ENCODE measurements around the gene VAV3. TPM values are rescaled to one million over a fixed set of nuclear protein-coding genes. Genes with fewer than 3 reads are reported as not detected.
"Not testable (repeated sequence)": the region's sequence is repeated elsewhere in the genome, so short reads cannot be mapped to it uniquely, and the experiment has no call there.

VAV3 gene
- total and polyA plus RNA-seq, 10 of the 15 experiments (the other 5 are each of a cell fraction or from before 2014, with no cell fraction given) = 0.84 to 5.5 (median 3.4) TPM

GRCh38 chr1:107653005-107653404 is 312.0 kb downstream of the VAV3 start:
- ChIA-PET SMC1A (ENCODE audit: uncharacterized antibody, unreplicated experiment) (no interaction called here), CTCF (no interaction called here), POLR2A (no interaction called here), RAD21 (ENCODE audit: unreplicated experiment) (no interaction called here)
- no peak overlapping the region for H3K4me3 ChIP-seq
- H3K27ac ChIP-seq (ENCODE audit: control insufficient read depth, insufficient read depth) = no peak overlapping the region
- no peaks in the 10 kb centered on the region for H3K79me2 ChIP-seq (ENCODE audit: control insufficient read depth, insufficient read depth, low read length)
- no peak for TF ChIP-seq CHD4 (IDR thresholded peaks at IDR 0.05)
- TF ChIP-seq EED (IDR thresholded peaks at IDR 0.05; ENCODE audit: low read depth) = no peak
- TF ChIP-seq ZNF592 (IDR thresholded peaks at IDR 0.05) = no peak
- no peak for TF ChIP-seq GATAD2B (conservative IDR thresholded peaks at IDR 0.05; ENCODE audit: low read depth)
- no peak for TF ChIP-seq HDAC6 (IDR thresholded peaks at IDR 0.05; ENCODE audit: unreplicated experiment)
- no peak for TF ChIP-seq BHLHE40 (IDR thresholded peaks at IDR 0.05; ENCODE audit: borderline replicate concordance in 1 of 2, low read depth in 2 of 2, low read length in 1 of 2)
- no peak for TF ChIP-seq BMI1 (IDR thresholded peaks at IDR 0.05; ENCODE audit: borderline replicate concordance)
- TF ChIP-seq STAT1 (conservative IDR thresholded peaks at IDR 0.05) = no peak
- no peak for TF ChIP-seq FOXM1 (IDR thresholded peaks at IDR 0.05; ENCODE audit: low read depth, low read length)
- H3K4me2 ChIP-seq (ENCODE audit: control insufficient read depth, insufficient read depth) = no peak overlapping the region
- no peaks in the 10 kb centered on the region for H3K27me3 ChIP-seq (replicated peaks in 1 of 2; ENCODE audit: control insufficient read depth in 2 of 2, insufficient read depth in 2 of 2, low read length in 1 of 2)
- in situ Hi-C loops (cut with MboI) (no loop called here), intact Hi-C loops (cut with micrococcal nuclease; ENCODE audit: unreplicated experiment) (no loop called here)
- H3K9ac ChIP-seq (ENCODE audit: control insufficient read depth, insufficient read depth, low read length) = no peak overlapping the region
- H2AFZ ChIP-seq (ENCODE audit: control insufficient read depth, low read depth, low read length) = no peak overlapping the region
- FAIRE-seq (no peak), DNase-seq (ENCODE audit: low read depth, low spot score) (no peak), ATAC-seq (no peak)
- H3K9me3 ChIP-seq (replicated peaks; ENCODE audit: control insufficient read depth, insufficient read depth, low read length) = no peaks in the 10 kb centered on the region
- no peaks in the 10 kb centered on the region for H4K20me1 ChIP-seq (ENCODE audit: control insufficient read depth, insufficient read depth)
- no TSS peak for BruUV-seq (replicated peaks)
- H3K4me1 ChIP-seq (ENCODE audit: control insufficient read depth, insufficient read depth, low read length) = no peaks in the 10 kb centered on the region
- no peaks in the 10 kb centered on the region for H3K36me3 ChIP-seq (ENCODE audit: control insufficient read depth in 2 of 2, insufficient read depth in 2 of 2, low read length in 1 of 2)
- WGBS (ENCODE audit: insufficient coverage, insufficient replicate concordance, low lambda C conversion rate, missing lambda C conversion rate) = 0% methylated on average over 1 of the region's 1 CpG

- 47% methylated on average over 2 of the region's 2 CpGs for WGBS (ENCODE audit: insufficient coverage, insufficient replicate concordance, low lambda C conversion rate, missing lambda C conversion rate)
- FAIRE-seq; H3K4me1 ChIP-seq (ENCODE audit: control insufficient read depth, insufficient read depth, low read length); ATAC-seq; intact Hi-C loops (cut with micrococcal nuclease; ENCODE audit: unreplicated experiment); in situ Hi-C loops (cut with MboI); H3K4me2 ChIP-seq (ENCODE audit: control insufficient read depth, insufficient read depth); POLR2A ChIA-PET; H3K79me2 ChIP-seq (ENCODE audit: control insufficient read depth, insufficient read depth, low read length); DNase-seq (ENCODE audit: low read depth, low spot score); H3K9me3 ChIP-seq (replicated peaks; ENCODE audit: control insufficient read depth, insufficient read depth, low read length); H2AFZ ChIP-seq (ENCODE audit: control insufficient read depth, low read depth, low read length); H3K9ac ChIP-seq (ENCODE audit: control insufficient read depth, insufficient read depth, low read length); SMC1A ChIA-PET (ENCODE audit: uncharacterized antibody, unreplicated experiment); H3K27me3 ChIP-seq (replicated peaks in 1 of 2; ENCODE audit: control insufficient read depth in 2 of 2, insufficient read depth in 2 of 2, low read length in 1 of 2); H3K4me3 ChIP-seq; CTCF ChIA-PET; BruUV-seq (replicated peaks); H3K36me3 ChIP-seq (ENCODE audit: control insufficient read depth in 2 of 2, insufficient read depth in 2 of 2, low read length in 1 of 2); H4K20me1 ChIP-seq (ENCODE audit: control insufficient read depth, insufficient read depth); RAD21 ChIA-PET (ENCODE audit: unreplicated experiment); H3K27ac ChIP-seq (ENCODE audit: control insufficient read depth, insufficient read depth): not testable (repeated sequence)
These were observed 314.2 kb downstream of the VAV3 start for GRCh38 chr1:107650825-107651224.

Measured in GM12878 (cell line).